ENCODE results near the gene ANAPC2.

Gene ANAPC2, protein sequence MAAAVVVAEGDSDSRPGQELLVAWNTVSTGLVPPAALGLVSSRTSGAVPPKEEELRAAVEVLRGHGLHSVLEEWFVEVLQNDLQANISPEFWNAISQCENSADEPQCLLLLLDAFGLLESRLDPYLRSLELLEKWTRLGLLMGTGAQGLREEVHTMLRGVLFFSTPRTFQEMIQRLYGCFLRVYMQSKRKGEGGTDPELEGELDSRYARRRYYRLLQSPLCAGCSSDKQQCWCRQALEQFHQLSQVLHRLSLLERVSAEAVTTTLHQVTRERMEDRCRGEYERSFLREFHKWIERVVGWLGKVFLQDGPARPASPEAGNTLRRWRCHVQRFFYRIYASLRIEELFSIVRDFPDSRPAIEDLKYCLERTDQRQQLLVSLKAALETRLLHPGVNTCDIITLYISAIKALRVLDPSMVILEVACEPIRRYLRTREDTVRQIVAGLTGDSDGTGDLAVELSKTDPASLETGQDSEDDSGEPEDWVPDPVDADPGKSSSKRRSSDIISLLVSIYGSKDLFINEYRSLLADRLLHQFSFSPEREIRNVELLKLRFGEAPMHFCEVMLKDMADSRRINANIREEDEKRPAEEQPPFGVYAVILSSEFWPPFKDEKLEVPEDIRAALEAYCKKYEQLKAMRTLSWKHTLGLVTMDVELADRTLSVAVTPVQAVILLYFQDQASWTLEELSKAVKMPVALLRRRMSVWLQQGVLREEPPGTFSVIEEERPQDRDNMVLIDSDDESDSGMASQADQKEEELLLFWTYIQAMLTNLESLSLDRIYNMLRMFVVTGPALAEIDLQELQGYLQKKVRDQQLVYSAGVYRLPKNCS

DNA sequence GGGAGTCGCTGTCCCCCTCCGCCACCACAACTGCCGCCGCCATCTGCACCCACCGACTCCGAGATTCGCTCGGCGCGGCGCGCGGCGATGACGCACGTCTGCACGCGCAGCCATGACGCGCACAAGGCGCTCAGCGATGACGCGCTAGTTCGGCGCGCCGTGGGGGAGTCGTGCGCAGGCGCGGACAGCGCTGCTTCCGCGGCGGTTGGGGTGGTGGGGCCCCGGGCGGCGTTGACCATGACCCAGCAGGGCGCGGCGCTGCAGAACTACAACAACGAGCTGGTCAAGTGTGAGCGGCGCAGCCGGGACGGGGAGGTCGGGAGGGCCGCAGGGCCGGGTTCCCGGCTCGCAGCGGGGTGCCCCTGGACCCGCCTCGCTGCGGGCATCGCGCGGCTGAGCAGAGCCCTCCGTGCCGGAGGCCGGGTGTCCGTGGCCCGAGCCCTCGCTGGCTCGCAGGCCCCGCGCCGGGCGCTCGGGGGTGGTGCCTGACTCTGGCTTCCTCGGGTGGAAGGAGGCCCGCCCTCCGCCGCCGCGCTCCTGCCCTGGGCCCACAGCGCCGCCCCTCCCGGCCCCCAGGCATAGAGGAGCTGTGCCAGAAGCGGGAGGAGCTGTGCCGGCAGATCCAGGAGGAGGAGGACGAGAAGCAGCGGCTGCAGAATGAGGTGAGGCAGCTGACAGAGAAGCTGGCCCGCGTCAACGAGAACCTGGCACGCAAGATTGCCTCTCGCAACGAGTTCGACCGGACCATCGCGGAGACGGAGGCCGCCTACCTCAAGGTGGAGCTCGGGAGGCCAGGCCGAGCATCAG is at the start of gene ANAPC2, which contains the start of gene SSNA1:
Gene ANAPC2, minus strand, starts transcription at position 71 of the 807 bp plus-strand sequence. Its CDS starts 28 bp downstream, at position 43.
Gene SSNA1, plus strand, starts transcription at position 187 of the 807 bp plus-strand sequence. Its CDS starts 51 bp downstream, at position 238.
- peak; percentile 93 to 98 (median 97) for DNase-seq

DNA sequence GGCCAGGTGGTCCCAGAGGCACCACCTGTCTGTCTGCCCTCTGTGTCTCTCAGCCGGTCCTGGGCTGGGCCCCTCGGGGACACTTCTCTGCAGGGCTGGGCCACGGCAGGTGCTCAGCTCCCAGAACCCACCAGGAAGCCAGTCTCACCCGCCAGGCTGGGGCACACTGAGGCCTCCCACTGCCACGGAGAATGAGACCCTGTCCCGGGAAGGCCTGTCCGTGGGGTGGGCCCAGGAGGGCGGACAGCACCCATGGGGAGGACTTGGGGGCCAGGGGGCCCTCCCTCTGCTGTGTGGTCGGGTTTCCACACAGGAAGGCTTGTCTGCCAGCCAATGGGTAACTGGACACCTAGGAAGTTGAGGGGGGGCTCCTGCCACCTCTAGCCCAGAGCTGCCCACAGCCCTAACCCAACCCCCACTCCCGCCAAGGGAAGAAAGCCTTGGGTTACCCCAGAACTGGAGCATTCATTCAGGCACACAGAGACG is 48.6 kb upstream of the ANAPC2 start:
- DNase-seq, result peak in 1 of 3 experiments; percentile 23

DNA sequence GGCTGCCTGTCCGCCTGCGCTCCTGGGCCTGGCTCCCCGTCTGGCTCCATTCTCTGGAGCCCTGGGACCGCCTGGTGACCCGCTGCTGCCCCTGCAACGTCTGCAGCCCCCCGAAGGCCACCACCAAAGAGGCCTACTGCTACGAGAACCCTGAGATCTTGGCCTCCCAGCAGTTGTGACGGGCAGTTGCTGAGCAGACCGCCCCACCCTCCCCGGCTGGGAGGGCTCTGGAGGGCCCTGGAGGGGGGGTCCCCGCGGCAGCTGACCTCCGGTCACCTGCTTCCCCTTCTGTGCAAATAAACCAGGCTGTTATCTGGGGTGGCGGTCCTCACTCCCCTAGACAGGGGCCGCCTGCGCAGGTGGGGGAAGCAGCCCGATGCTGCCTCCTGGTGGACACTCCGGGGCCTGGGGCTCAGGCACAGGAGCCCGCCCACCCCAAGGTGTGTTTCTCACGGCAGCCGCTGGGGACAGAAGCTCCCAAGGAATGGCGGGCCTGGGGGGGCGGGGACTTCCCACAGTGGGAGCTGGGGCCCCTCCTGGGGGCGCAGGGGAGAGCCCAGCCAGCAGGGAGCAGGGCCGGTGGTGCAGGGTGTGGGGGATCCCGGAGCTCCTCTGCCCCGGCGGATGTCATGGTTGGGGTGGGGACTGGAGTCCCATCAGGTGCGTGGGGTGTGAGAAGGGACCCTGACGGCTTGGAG is 48.0 kb upstream of the ANAPC2 start:
- peak; percentile 68 to 91 (median 80) for DNase-seq

DNA sequence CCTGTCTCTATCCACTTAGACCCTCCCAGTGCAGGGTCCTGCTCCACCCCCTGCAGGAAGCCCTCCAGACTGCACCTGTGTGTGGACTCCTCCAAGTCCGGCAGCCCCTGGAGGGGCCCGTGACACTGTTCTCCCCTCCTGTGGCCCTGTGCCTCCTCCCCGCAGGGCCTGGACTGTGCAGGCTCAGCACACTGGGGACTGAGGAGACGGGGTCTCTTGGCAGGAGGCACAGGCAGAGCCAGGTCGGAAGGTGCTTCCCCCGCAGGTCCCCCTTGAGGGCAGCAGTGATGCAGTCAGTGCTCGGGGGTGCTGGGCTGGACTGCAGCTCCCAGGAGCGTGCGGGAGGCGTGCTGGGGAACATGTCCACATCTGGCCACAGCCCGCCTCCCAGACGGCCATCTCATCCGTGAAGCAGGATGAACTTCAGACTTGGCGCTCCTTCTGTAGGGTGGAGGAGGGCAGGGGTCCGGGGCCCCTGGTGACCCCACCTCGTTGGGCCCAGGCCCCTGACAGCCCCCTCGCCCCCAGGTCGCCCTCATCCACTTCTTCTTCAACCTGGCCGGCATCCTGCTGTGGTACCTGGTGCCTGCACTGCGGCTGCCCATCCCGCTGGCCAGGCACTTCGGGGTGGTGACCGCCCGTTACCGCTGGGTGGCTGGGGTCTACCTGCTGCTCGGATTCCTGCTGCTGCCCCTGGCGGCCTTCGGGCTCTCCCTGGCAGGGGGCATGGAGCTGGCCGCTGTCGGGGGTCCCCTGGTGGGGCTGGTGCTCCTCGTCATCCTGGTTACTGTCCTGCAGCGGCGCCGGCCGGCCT is 47.3 kb upstream of the ANAPC2 start:
- no peak for DNase-seq

DNA sequence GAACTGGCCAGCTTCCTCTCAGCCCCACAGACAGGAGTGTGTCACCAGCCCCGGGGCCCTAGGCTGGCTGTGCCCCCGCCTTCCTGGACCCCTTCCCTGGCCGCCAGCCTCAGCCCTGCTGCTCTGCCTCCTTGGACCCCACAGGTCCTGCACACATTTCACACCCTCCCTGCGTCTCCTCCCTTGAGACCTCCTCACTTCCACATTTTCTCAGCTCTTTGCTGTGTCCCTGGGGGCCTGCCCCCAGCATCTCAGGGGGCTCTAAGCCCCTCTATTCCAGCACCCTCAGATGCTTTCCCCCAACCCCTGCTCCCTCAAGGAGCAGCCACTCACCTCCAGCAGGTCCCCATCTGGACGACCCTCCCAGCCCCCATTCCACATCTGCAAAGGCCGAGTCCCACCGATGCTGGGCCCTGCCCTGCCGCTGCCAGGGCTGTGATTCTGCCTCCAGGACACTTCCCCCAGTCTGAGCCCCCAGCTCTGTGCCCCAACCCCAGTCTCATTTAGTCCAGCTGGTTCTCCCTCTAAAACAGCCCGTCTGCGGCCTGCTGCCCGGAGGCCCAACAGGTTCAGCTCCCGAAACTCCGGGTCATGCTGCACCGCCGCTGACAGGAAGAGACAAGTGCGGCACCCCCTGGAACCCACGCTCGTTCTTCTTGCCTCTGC is 46.5 kb upstream of the ANAPC2 start:
- no peak for DNase-seq

DNA sequence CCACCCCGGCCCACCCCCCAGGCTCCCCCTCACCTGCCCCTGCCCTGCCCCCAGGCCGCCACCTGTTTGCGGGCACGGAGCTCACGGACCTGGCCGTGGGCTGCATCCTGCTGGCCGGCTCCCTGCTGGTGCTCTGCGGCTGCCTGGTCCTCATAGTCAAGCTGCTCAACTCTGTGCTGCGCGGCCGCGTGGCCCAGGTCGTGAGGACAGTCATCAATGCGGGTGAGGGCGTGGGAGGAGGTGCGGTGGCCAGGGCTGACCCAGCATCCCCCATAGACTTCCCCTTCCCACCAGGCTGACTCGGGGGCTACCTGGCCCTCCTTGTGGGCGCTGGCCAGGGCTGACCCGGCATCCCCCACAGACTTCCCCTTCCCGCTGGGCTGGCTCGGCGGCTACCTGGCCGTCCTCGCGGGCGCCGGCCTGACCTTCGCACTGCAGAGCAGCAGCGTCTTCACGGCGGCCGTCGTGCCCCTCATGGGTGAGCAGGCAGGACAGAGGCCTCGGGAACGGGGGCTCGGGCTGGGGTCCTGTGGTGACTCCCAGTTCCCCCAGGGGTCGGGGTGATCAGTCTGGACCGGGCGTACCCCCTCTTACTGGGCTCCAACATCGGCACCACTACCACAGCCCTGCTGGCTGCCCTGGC is 45.8 kb upstream of the ANAPC2 start:
- peak in 2 of 3 experiments; percentile 53 to 71 for DNase-seq

DNA sequence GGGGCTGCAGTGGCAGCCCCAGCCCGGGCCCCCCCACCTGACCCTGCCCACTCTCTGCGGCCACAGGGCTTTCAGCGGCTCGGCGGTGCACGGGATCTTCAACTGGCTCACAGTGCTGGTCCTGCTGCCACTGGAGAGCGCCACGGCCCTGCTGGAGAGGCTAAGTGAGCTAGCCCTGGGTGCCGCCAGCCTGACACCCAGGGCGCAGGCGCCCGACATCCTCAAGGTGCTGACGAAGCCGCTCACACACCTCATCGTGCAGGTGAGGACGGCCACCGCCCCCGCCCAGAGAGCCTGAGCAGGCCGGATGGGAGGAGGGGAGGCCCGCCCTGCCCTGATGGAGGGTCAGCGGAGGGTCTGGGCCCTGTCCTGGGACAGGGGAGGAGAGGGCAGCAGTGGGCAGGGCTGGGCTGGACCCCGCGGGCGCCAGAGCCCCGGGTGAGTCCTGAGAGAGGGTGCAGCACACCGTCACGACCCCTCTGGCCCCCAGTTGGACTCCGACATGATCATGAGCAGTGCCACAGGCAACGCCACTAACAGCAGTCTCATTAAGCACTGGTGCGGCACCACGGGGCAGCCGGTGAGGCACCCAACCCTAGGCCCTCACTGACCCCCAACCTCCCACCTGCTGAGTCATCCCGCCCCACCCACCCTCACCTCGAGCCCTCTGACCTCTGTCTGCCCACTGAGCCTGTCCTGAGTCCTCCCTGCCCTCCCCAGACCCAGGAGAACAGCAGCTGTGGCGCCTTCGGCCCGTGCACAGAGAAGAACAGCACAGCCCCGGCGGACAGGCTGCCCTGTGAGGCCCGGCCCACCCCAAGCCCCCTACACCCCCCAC is 45.0 kb upstream of the ANAPC2 start:
- DNase-seq, result peak in 2 of 3 experiments; percentile 64 to 66

DNA sequence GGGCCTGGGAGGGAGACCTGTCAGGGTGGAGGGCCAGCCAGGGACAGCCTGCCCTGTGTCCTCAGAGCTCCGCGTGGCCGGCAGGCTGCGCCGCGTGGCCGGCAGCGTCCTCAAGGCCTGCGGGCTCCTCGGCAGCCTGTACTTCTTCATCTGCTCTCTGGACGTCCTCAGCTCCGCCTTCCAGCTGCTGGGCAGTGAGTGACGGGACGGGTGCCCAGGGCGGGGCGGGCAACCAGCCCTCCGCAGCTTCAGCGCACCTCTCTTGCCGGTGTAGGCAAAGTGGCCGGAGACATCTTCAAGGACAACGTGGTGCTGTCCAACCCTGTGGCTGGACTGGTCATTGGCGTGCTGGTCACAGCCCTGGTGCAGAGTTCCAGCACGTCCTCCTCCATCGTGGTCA is 44.1 kb upstream of the ANAPC2 start:
- no peak for DNase-seq

DNA sequence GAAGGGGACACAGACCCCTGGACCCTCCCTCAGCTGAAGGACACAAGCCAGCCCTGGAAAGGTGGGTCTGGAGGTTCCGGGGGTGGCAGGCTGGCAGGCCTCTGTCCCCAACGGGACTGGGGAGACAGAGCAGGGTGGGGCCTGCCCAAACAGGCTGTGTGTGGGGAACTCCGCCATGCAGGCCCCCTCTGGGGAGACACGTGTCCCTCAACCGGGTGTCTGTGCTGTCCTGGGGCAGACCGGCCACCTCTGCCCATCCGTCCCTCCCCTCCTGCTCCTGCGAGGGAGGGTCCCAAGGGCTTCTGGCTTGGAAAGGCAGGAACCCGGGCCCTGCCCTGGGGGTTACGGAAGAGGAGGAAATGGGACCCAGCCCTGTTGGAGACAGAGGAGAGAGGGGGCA is 43.7 kb upstream of the ANAPC2 start:
- no peak for DNase-seq

DNA sequence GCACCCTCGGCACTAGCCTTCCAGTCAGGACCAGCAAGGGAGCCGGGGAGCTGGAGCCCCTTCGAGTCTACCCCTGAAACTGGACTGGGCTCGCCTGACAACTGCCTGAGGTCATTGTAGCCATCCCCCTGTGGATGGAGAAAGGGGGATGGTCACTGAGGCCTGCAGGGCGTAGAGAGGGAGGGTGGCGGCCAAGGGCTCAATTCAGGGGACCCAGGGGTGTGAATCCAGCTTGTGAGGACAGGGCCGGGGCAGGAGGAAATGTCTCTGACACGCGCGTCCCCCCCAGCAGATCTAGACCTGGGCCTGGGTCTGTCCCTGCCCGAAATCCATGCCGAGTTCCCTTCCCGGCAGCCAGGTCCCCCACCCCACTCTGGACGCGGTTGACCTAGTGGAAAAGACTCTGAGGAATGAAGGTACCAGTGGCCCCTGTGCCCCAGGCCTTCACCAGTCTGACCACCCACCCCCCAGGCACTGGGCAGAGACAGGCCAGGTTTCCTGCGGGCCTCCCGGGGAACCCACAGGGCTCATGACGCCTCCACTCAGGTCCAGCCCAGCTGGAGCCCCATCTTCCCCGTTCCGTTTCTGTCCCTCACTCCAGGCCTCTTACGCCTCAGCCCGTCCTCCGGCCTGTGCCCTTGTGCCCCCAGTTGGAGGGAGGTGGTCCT is 43.1 kb upstream of the ANAPC2 start:
- no peak for DNase-seq

DNA sequence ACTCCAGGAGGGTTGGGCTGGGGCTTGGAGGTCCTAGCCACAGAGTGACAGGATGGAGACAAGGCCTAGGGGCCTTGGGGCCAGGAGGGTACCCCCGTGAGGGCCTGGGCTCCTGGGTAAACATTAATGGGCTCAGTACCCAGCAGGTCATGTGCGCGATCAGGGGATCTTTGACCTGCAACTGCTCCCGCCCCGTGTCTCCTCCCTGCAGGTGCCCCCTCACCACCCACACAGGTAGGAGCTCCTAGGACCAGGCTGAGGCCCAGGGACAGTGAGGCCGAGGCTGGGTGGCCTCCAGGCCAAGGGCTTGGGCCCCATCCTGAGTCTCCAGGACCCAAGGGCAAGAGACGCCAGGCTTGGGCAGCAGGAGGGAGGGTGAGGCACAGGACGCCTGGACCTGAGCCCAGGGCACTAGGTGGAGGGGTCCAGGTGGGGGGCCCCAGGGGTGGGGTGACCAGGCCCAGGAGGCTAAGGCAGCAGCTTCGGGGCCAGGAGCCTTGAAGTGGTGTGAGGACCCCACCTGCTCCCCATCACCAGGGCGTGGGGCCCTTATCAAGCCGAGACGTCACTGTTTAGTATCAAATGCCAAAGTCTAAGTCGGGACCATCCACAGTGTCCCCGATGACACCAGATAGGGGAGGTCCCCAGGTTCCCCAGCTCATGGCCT is 42.5 kb upstream of the ANAPC2 start, which contains the start of gene SLC34A3:
Gene SLC34A3, plus strand, starts transcription at position 197 of the 667 bp plus-strand sequence. CDS start 802 bp downstream, outside the sequence.
- DNase-seq, result no peak

DNA sequence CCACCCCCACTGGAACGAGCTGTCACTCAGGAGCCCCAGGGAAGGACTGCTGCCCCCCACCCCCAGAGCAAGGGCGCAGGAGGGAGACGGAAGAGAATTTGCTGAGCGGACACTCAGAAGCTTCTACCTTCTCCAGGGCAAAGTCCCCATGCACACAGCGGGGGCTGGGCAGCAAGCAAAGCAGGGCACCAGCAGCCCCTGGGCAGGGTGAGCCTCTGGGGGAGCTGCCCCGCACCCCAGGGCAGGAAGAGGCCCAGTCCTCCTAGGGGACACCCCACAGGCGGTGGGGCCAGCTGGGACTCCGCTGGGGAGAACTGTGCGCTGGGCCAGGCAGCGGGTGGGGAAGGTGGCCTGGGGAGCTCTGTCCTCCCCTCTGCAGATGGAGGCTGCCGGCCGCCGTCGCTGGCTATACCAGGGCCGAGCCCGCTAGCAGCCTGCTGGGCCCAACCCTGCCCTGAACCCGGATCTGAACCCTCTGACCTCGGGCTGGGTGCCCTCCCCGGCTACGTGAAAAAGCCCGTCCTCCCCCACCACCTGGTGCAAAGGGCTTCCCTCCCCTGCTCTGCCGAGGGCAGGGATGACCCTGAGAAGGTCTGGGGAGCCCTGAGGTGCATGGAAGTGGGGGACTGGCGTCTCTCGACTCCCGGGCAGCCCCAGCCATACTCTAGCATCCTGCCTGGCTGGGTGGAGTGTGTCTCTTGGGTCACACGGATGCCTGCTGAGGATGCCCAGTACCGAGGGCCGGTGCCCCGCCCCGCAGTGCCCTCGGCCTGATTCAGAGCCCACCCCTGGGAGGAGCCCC is 41.7 kb upstream of the ANAPC2 start:
- no peak for DNase-seq

DNA sequence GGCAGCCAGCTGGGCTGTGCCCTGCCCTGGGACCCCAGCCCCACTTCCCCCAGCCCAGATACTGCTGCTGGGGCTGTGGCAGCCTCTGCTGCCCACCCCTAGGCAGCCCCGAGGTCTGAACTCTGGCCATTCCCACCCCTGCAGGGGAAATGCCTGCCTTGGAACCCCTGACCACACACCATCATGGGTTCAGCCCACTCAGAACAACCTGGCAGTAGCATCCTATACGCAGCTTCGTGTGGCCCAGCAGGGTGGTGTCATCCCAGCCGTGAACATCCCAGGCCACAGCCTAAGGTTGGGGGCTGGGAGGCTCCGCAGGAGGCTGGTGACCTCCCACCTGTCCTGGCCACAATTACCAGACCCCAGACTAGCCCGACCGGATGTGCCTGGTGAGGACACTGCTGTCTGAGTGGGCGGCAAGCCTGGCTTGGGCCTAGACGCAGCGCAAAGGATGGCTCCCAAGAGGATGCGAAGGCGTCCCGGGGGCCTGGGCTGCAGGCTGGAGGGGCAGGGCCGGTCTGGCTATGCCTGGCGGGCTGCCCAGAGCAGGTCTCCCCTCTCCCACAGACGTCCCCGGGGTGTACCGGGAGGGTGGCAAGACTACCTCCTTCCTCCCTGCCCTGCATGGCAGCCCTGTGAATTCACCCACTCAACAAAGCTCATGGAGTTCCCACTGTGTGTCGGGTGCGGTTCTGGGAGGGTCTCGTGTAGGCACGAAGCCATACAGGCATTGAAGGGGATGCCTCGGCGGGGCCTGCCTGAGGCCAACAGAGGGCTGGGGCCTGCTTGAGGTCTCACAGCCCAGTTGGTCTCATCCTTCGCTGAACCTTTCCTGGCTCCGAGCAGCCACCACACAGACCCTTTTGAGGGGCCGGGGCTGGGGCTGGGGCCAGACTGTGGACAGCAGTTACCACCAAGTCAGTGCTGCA is 40.9 kb upstream of the ANAPC2 start:
- no peak for DNase-seq

DNA sequence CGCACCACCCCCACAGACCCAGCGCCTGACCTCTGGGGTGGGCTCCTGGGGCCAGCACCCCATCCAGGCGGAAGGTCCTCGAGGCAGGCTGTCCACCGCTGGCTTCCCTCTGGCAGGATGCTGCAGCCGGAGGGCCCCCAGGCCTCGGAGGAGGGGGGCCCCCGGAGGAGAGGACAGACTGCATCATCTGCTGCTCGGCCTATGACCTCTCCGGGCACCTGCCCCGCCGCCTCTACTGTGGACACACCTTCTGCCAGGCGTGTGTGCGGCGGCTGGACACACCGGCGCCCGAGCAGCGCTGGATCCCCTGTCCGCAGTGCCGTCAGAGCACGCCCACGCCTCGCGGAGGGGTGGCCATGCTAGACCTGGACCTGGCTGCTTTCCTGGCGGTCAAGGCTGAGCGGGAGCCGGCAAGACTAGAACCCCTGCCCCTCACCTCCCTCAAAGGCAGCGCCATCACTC is 40.2 kb upstream of the ANAPC2 start:
- DNase-seq, result peak in 1 of 3 experiments; percentile 40

DNA sequence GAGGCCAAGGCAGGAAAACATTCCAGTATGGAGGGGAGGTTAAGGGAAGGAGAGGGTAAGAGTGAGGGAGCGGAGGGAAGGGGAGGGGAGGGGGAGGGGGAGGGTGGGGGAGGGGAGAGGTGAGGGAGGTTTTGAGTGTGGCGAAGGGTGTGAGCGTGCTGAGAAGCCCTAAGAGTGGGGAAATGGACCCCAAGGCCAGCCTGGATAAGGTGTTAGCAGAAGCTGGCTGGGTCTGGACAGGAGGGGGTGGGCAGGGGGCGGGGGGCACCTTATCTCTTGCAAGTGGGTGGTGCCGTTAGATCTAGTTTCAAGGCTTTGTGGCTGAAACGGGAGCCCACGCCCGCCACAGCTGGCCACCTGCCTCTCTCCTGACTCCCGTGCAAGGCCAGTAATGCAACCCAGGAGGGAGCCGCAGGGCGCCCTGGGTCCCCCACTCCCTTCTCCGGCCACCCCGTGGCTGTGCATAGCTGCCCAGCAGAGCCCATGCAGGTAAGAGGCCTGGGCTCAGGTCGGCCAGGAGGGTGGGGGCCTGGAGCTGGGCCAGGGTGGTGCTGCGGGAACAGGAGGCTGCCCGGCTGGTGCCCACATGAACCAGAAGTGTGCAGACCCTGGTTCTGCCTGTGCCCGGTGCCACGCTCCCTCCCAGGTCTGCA is 39.6 kb upstream of the ANAPC2 start:
- no peak for DNase-seq

Data from NCI-H1417 (cell line).